Stimulated activated CD4-positive, alpha-beta T cell treated with anti-CD3 and anti-CD28 coated beads, Interleukin-4, amount 100 ng/mL, for 4 hours (primary cell): ENCODE measurements around the gene SMIM44.
"Not testable (repeated sequence)": the region's sequence is repeated elsewhere in the genome, so short reads cannot be mapped to it uniquely, and the experiment has no call there.

Experiments used
- DNase-seq, 2 experiments: peaks; one replicate each; pipeline ENCODE4 v3.0.0-alpha.2; 2020

Gene SMIM44

DNA sequence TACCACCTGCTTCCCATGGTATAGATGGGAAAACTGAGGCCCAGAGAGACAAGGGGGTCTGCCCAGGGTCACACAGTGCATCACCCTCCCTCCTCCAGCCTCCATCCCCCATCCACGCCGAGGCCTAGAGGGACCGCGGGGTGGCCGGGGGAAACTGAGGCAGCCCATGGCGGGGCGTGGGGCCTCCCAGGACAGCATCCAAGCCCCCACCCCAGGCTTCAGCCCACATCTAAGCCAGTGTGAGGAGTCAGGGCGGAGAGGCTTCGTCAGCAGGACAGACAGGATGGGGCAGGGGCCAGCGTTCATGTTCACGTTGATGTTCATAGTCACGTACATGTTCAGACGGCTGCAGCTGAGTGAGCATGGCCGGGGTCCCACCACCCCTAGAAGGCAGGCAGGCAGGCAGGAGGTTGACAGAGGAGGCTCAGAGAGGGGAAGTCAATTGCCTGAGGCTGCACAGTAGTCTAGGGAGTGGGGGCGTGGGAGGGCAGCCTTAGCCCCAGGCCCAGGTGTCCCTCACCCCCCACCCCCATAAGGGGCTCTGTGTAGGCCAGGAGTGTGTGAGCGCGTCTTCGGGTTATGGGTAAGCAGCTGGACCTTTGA lies 26.2 kb downstream of the SMIM44 start:
- DNase-seq: no peak

- no peak for DNase-seq
These were observed 27.2 kb downstream of the SMIM44 start for GRCh38 chr19:3455960-3456601.

DNA sequence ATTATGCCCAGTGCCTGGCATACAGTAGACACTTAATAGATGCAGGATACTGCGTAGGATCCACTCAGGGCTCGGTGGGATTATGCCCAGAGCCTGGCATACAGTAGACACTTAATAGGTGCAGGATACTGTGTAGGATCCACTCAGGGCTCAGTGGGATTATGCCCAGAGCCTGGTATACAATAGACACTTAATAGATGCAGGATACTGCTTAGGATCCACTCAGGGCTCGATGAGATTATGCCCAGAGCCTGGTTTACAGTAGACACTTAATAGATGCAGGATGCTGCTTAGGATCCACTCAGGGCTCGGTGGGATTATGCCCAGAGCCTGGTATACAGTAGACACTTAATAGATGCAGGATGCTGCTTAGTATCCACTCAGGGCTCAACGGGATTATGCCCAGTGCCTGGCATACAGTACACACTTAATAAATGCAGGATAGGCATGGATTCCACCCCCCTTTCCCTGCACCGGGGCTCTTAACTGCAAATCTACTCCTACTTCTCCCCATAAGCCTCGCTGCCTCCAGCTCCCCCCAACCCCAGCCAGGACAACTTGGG lies 27.8 kb downstream of the SMIM44 start:
- DNase-seq: no peak

- no peak for DNase-seq
These were observed 28.4 kb downstream of the SMIM44 start for GRCh38 chr19:3454656-3455392.

- no peak for DNase-seq
These were observed 29.4 kb downstream of the SMIM44 start for GRCh38 chr19:3453840-3454239.

- not testable (repeated sequence) for DNase-seq
These were observed 30.4 kb downstream of the SMIM44 start for GRCh38 chr19:3452942-3453214.

- no peak for DNase-seq
These were observed 30.9 kb downstream of the SMIM44 start for GRCh38 chr19:3452171-3452941.

DNA sequence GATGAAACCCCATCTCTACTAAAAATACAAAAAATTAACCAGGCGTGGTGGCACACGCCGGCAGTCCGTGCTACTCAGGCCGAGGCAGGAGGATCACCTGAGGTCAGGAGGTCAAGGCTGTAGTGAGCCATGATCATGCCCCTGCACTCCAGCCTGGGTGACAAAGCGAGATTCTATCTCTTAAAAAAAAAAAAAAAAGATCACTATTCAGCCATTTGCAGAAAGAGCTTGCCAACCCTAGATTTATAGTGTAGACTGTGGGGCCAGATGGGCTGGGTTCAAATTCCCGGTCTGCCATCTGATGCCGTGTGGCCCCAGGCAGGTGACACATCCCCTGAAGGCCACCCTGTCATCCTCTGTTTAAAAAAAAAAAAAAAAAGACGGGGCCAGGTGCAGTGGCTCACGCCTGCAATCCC lies 31.8 kb downstream of the SMIM44 start:
- DNase-seq: no peak

DNA sequence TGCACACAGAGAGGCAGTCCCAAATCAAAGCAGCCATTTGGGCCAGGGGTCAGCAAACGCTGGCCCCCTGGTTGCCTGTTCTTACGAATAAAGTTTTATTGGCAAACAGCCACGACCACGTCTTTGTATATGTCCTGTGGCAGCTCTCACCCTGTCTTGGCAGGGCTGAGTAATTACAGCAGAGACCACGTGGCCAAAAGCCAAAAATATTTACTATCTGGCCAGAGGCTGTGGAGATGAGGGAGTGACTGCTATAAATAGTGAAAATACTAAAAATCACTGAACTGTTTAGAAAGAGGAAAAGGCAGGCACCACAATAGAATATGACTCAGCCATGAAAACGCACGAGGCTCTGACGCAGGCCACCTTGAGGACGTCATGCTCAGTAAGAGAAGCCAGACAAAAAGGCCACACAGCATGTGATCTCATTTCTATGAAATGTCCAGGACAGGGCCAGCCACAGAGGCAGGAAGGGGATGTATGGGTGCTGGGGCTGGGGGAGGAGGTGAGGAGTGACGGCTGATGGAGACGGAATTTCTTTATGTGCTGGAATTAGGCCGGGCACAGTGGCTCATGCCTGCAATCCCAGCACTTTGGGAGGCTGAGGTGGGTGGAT lies 32.3 kb downstream of the SMIM44 start:
- DNase-seq: no peak

- DNase-seq: no peak
These were observed 34.5 kb downstream of the SMIM44 start for GRCh38 chr19:3448616-3449334.

GRCh38 chr19:3446657-3447056 lies 36.6 kb downstream of the SMIM44 start:
- not testable (repeated sequence) for DNase-seq

- DNase-seq: no peak
These were observed 38.5 kb downstream of the SMIM44 start for GRCh38 chr19:3444695-3445234.

DNA sequence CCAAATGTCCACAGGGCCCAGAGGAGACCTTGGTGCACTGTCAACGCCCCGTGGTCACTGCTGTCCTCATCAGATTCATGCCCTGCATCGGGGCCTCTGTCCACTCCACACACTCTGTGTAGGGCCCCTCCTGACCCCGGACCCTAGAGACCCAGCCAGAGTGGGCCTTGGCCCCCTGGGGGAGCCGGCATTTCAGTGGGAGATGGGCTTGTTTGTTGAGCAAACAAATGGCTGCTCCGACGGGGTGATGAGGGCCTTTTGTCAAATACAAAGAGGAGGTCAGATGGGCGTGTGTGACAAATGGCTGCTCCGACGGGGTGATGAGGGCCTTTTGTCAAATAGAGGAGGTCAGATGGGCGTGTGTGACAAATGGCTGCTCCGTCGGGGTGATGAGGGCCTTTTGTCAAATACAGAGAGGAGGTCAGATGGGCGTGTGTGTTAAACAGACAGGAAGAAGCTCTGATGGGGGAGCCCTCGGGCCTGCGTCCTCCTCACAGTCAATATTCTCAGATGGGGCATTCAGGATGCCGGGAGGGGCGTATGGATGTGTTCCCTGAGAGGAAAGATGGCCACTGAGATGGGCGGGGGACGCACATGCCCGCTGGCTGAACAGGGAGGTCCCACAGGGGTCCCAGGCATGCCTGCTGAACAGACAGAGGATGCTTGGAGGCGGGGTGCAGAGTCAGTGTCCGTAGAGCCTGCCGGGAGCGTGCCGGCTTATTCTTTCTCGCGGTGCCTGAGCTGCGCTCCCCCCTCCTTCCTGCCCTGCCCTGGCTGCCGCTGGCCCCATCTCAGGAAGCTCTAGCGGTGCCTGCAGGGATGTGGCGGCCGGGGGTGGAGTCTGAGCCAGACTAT lies 39.2 kb downstream of the SMIM44 start:
- DNase-seq: no peak

- no peak for DNase-seq
These were observed 40.7 kb downstream of the SMIM44 start for GRCh38 chr19:3442487-3443071.

- DNase-seq: no peak
These were observed 41.3 kb downstream of the SMIM44 start for GRCh38 chr19:3441986-3442329.

DNA sequence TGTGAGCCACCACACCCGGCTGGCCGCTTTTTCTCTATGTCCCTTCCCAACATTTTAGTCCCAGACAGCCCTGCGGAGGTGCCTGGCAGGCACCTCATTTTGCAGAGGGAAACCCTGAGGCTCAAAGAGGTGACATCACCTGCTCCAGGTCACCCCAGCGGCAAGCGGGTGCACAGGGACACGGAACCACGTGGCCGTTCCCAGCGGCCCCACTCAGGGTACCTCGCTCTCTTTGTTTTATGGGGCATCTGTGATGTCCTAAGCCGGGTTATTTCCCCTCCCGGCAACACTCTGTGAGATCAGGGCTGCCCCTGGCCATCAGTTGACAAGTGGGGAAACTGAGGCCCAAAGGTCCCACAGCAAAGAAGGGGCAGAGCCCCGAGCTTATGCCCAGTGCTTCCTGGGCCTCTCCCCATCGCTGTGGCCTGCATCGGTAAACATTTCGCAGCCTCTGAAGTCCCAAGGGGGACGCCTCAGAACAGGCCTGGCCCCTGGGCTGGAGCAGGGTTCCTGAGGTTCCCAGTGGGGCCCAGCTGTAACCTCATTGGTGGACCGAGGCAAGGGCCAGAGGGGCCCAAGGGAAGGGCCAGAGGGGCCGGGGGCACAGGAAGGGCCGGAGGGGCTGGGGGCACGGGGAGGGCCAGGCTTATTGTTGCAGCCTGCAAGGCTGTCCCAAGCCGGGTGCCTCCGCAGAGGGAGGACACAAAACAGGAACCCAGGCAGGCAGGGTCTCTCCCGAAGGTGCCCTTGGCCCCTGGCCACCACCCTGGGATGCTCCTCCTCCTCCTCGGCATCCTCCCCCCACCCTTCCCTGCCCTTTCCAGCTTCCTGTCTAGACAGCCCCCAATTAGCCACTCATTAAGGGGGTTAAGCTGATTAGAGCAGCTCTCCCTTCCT lies 41.9 kb downstream of the SMIM44 start:
- no peak for DNase-seq

DNA sequence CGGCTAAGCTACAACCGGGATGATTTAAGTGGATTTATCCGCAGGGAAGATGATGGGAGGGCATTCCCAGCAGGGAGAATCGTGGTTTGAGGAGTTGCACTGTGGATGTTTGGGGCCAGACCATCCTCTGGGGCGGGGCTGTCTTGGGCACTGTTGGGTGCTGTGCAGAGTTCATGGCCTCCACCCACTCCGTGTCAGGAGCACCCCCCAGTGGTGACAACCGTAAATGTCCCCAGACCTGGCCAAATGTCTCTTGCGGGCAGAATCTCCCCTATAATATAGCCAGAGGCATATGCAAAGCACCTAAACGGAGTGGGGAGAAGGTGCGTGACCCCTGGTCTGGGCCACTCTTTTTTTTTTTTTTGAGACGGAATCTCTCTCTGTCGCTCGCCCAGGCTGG lies 43.2 kb downstream of the SMIM44 start:
- peak; percentile 32 to 46 for DNase-seq

DNA sequence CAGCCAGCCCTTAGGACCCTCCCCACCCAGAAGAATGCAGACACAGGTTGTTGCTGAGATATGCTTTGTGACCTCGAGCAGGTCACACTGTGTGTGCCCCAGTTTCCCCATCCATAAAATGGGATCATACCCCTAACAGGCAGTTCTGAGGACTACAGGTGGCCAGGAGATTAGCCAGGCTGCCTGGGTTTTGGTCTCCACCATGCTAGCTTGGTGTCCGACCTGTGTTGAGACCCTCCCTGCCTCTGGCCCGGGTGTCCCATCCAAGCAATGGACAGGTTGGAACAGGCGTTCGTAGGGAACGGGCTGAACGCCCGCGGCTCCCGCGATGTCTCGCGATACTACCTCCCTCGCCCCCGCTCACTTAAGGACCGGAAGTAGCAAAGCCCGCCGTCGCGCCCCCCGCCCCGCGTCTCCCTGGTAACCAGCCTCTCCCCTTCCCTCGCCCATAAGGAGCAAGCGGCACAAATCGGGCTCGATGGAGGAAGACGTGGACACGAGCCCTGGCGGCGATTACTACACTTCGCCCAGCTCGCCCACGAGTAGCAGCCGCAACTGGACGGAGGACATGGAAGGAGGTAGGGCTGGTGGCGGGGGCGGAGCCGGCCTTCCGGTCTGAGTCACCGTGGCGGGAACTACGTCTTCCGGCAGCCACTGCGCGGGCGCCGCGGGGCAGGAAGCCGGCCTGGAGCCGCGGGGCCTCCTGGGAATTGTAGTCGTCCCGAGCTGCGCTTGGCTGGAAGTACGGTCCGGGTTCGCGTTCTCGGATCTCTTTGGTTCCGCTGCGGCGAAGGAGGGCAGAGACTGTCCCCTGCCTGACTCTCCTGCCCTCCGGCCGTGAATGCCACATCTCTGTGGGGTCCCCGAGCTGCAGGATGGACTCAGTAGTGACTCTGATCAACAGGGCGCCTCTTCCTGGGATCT lies 48.3 kb downstream of the SMIM44 start:
- DNase-seq: peak; percentile 95 to 96
